GM23338 (cell line): ENCODE measurements around the gene SORBS2. TPM values are rescaled to one million over a fixed set of nuclear protein-coding genes. Genes with fewer than 3 reads are reported as not detected.
A peak's percentile ranks its signal among the peaks of the same experiment; 100 is the strongest.

Experiments used
- ATAC-seq: fragments of 200-7000 bp; cut with Tn5 transposase; 3 replicates; pipeline ENCODE4 v1.9.1; 2020
- DNase-seq: peaks from one replicate; pipeline ENCODE4 v3.0.0-alpha.2; 2015; ENCODE audit warnings: low spot score
- H2AFZ ChIP-seq: fragments of 200-600 bp; sonication (generic); 2 replicates; pipeline ENCODE4 v1.8.0; 2016; ENCODE audit warnings: antibody characterized with exemption, mild to moderate bottlenecking, moderate library complexity
- H3F3A ChIP-seq: fragments of 200-600 bp; sonication (generic); replicated peaks from 2 replicates; pipeline ENCODE4 v1.8.0; 2017; ENCODE audit warnings: antibody characterized with exemption, mixed run types, low read depth
- H3K27ac ChIP-seq: fragments of 200-600 bp; sonication (generic); 2 replicates; pipeline ENCODE4 v1.6.1; 2016; ENCODE audit warnings: low read depth
- H3K27me3 ChIP-seq: fragments of 200-600 bp; sonication (generic); 2 replicates; pipeline ENCODE4 v1.8.0; 2016; ENCODE audit warnings: mild to moderate bottlenecking, mixed run types, moderate library complexity; ENCODE audit not compliant: insufficient read depth
- H3K36me3 ChIP-seq: fragments of 200-600 bp; sonication (generic); 2 replicates; pipeline ENCODE4 v1.8.0; 2016; ENCODE audit warnings: mild to moderate bottlenecking; ENCODE audit not compliant: insufficient read depth
- H3K4me1 ChIP-seq: fragments of 200-600 bp; sonication (generic); 2 replicates; pipeline ENCODE4 v1.8.0; 2016; ENCODE audit warnings: mild to moderate bottlenecking, moderate library complexity; ENCODE audit not compliant: insufficient read depth
- H3K4me2 ChIP-seq: fragments of 200-600 bp; sonication (generic); 2 replicates; pipeline ENCODE4 v1.7.1; 2017; ENCODE audit warnings: mixed run types
- H3K4me3 ChIP-seq: fragments of 200-600 bp; sonication (generic); 2 replicates; pipeline ENCODE4 v1.6.1; 2016; ENCODE audit warnings: mixed run types
- H3K79me2 ChIP-seq: fragments of 200-600 bp; sonication (generic); replicated peaks from 2 replicates; pipeline ENCODE4 v1.8.0; 2017; ENCODE audit warnings: mild to moderate bottlenecking; ENCODE audit not compliant: insufficient read depth
- H3K9me2 ChIP-seq: fragments of 200-600 bp; sonication (generic); 2 replicates; pipeline ENCODE4 v1.8.0; 2017; ENCODE audit not compliant: insufficient read depth
- H4K20me1 ChIP-seq: fragments of 200-600 bp; sonication (generic); replicated peaks from 2 replicates; pipeline ENCODE4 v1.8.0; 2017; ENCODE audit warnings: mild to moderate bottlenecking; ENCODE audit not compliant: insufficient read depth
- H3K27ac Mint-ChIP-seq: 2 replicates; pipeline ENCODE4 v1.8.0; 2020; ENCODE audit warnings: inconsistent platforms, mild to moderate bottlenecking, moderate library complexity, mixed read lengths
- H3K27me3 Mint-ChIP-seq: 3 replicates; pipeline ENCODE4 v1.8.0; 2022; ENCODE audit warnings: low read depth, mild to moderate bottlenecking, moderate library complexity, mixed read lengths, inconsistent platforms; ENCODE audit not compliant: insufficient read depth, poor library complexity
- H3K36me3 Mint-ChIP-seq: 3 replicates; pipeline ENCODE4 v1.8.0; 2021; ENCODE audit warnings: low read depth, mild to moderate bottlenecking, inconsistent platforms, moderate library complexity, mixed read lengths
- H3K4me1 Mint-ChIP-seq: 3 replicates; pipeline ENCODE4 v1.8.0; 2020; ENCODE audit warnings: mild to moderate bottlenecking, inconsistent platforms, mixed read lengths
- H3K4me3 Mint-ChIP-seq: 3 replicates; pipeline ENCODE4 v1.8.0; 2021; ENCODE audit warnings: moderate library complexity, mild to moderate bottlenecking, inconsistent platforms, mixed read lengths
- H3K9me3 Mint-ChIP-seq: 3 replicates; pipeline ENCODE4 v1.8.0; 2020; ENCODE audit warnings: moderate library complexity, mild to moderate bottlenecking, inconsistent platforms, mixed read lengths
- CREB1 ChIP-seq: fragments of 250-450 bp; sonication (Bioruptor Pico); IDR thresholded peaks from 2 replicates; pipeline ENCODE4 v1.5.0; 2020; ENCODE audit warnings: low read depth, mild to moderate bottlenecking, moderate library complexity
- CTCF ChIP-seq, 2 experiments: fragments of 200-600 bp in 1 of 2; sonication (generic) in 1 of 2; conservative IDR thresholded peaks; 2 replicates each; pipeline versions ENCODE4 v1.5.1 to v1.6.1; 2016 to 2017; ENCODE audit warnings: antibody characterized with exemption in 2 of 2, low read depth in 2 of 2, mild to moderate bottlenecking in 2 of 2, moderate library complexity in 1 of 2
- ETS1 ChIP-seq: IDR thresholded peaks from 2 replicates; pipeline ENCODE4 v1.6.1; 2016; ENCODE audit warnings: antibody characterized with exemption
- EZH2 ChIP-seq: fragments of 200-600 bp; sonication (generic); IDR thresholded peaks from one replicate; pipeline ENCODE4 v1.8.0; 2017; ENCODE audit warnings: antibody characterized with exemption, mild to moderate bottlenecking, low read depth; ENCODE audit not compliant: unreplicated experiment
- EZH2phosphoT487 ChIP-seq: fragments of 200-600 bp; sonication (generic); IDR thresholded peaks from one replicate; pipeline ENCODE4 v1.8.1; 2018; ENCODE audit warnings: antibody characterized with exemption; ENCODE audit not compliant: unreplicated experiment
- JUNB ChIP-seq: IDR thresholded peaks from one replicate; pipeline ENCODE4 v1.6.1; 2016; ENCODE audit warnings: antibody characterized with exemption; ENCODE audit not compliant: unreplicated experiment
- NANOG ChIP-seq: IDR thresholded peaks from 2 replicates; pipeline ENCODE4 v1.6.1; 2016; ENCODE audit warnings: antibody characterized with exemption, borderline replicate concordance
- POLR2AphosphoS5 ChIP-seq: IDR thresholded peaks from 2 replicates; pipeline ENCODE4 v1.6.1; 2016; ENCODE audit warnings: antibody characterized with exemption, low read depth
- REST ChIP-seq: IDR thresholded peaks from one replicate; pipeline ENCODE4 v1.6.1; 2018; ENCODE audit warnings: antibody characterized with exemption; ENCODE audit not compliant: unreplicated experiment
- STAT1 ChIP-seq: IDR thresholded peaks from one replicate; pipeline ENCODE4 v1.6.1; 2016; ENCODE audit warnings: antibody characterized with exemption; ENCODE audit not compliant: unreplicated experiment
- ZNF114 ChIP-seq: fragments of 250-450 bp; sonication (Bioruptor Pico); IDR thresholded peaks from 2 replicates; pipeline ENCODE4 v1.5.0; 2020; ENCODE audit warnings: mild to moderate bottlenecking, moderate library complexity
- ZNF331 ChIP-seq: fragments of 250-450 bp; sonication (Bioruptor Pico); IDR thresholded peaks from 2 replicates; pipeline ENCODE4 v1.5.0; 2020; ENCODE audit warnings: low read depth, mild to moderate bottlenecking, moderate library complexity
- ZNF462 ChIP-seq: fragments of 250-450 bp; sonication (Bioruptor Pico); IDR thresholded peaks from 2 replicates; pipeline ENCODE4 v1.5.0; 2020; ENCODE audit warnings: mild to moderate bottlenecking, moderate library complexity
- polyA plus RNA-seq: library from polyadenylated mRNA; unstranded; fragments of >200 nt; fragmentation: Nextera tagmentation; extraction: Ambion mirVana; gene quantifications from 2 replicates; pipeline ENCODE4 v1.2.1, GENCODE V29; 2016
- total RNA-seq: library from RNA; depleted of rRNA; stranded (reverse); fragments of >200 nt; shearing (Covaris generic); gene quantifications from 2 replicates; pipeline ENCODE4 v1.2.3, GENCODE V29; 2014

SORBS2 gene
- total and polyA plus RNA-seq, 2 experiments from 2014 or later = 17.8 to 27.6 TPM

- no peaks in the 10 kb centered on the region for H3K27me3 ChIP-seq
- no peaks in the 10 kb centered on the region for H3K79me2 ChIP-seq
- no peak overlapping the region for H3K27ac ChIP-seq
- TF ChIP-seq JUNB (no peak), POLR2AphosphoS5 (no peak), ZNF114 (no peak), ETS1 (no peak), REST (no peak), STAT1 (no peak), CTCF (conservative IDR thresholded peaks at IDR 0.05; ENCODE audit: low read depth in 2 of 2) (no peak), CREB1 (CRISPR knock-in tag) (no peak), EZH2phosphoT487 (no peak), EZH2 (no peak), ZNF462 (CRISPR knock-in tag) (no peak), NANOG (no peak), ZNF331 (CRISPR knock-in tag) (no peak)
- H2AFZ ChIP-seq = no peak overlapping the region
- peak; percentile 52; the same call in 2 of the 3 replicates for ATAC-seq
- H3K9me2 ChIP-seq = no peaks in the 10 kb centered on the region
- no peak overlapping the region for H3K4me3 ChIP-seq
- peak; percentile 18 for DNase-seq
- H3K4me3 Mint-ChIP-seq = no peak overlapping the region
- peaks cover 7% of the 10 kb centered on the region for H3K4me1 Mint-ChIP-seq
- no peak overlapping the region for H3K27ac Mint-ChIP-seq
- H4K20me1 ChIP-seq = no peaks in the 10 kb centered on the region
- H3K9me3 Mint-ChIP-seq = no peaks in the 10 kb centered on the region; the same call in 2 of the 3 replicates
- H3K36me3 Mint-ChIP-seq = peaks cover 5% of the 10 kb centered on the region; the same call in 2 of the 3 replicates
- H3K36me3 ChIP-seq = no peaks in the 10 kb centered on the region
- no peaks in the 10 kb centered on the region for H3K4me1 ChIP-seq
- H3K27me3 Mint-ChIP-seq = no peaks in the 10 kb centered on the region
- H3F3A ChIP-seq = no peaks in the 10 kb centered on the region
- no peak overlapping the region for H3K4me2 ChIP-seq
Measured at GRCh38 chr4:185712350-185713024, 99.5 kb downstream of the SORBS2 start.
